Nucleus accumbens (tissue), 56 donors: ENCODE results near the gene MBP.

ENCODE experiments used
- DNase-seq, 56 donors: peaks; one replicate each; lab custom pipeline; 2025; lab: John Stamatoyannopoulos, UW

The MBP gene

DNA sequence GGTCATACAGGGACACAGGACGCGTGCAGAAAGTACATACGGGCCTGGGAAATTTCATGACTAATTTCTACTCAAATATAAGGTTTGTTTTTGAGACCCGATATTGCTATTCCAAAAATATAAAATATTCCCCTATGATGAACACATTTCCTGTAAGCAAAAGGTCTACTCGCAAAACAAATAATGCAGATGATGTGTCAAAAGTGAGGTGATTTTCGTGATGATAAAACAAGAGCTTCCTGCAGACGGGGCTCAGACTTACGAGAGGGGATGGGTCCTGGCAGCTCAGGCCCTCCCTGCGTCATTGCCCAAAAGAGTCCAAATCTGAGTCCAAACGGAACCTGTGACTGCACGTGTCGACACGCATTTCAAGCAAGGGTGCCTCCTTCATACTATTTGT is 62.7 kb downstream of the MBP start:
- DNase-seq = no peak

DNA sequence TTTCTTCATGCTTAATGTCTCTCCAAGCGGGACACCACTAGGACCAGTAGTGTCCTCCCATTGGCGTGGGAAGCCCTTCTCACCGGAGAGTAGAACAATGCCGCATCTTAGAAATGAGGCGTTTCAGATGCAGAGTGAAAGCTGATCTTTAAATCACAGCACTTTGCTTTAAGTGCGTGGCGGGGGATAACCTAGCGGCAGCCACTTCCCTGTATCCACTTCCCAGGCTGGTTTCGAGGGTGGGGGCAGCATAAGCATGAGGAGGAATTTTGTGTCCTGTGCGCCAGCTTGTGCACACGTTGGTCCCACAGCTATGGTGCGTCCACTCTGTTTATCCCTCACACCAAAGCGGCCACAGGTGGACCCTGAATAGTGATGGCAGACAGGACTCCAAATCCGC is 63.1 kb downstream of the MBP start:
- DNase-seq = no peak

DNA sequence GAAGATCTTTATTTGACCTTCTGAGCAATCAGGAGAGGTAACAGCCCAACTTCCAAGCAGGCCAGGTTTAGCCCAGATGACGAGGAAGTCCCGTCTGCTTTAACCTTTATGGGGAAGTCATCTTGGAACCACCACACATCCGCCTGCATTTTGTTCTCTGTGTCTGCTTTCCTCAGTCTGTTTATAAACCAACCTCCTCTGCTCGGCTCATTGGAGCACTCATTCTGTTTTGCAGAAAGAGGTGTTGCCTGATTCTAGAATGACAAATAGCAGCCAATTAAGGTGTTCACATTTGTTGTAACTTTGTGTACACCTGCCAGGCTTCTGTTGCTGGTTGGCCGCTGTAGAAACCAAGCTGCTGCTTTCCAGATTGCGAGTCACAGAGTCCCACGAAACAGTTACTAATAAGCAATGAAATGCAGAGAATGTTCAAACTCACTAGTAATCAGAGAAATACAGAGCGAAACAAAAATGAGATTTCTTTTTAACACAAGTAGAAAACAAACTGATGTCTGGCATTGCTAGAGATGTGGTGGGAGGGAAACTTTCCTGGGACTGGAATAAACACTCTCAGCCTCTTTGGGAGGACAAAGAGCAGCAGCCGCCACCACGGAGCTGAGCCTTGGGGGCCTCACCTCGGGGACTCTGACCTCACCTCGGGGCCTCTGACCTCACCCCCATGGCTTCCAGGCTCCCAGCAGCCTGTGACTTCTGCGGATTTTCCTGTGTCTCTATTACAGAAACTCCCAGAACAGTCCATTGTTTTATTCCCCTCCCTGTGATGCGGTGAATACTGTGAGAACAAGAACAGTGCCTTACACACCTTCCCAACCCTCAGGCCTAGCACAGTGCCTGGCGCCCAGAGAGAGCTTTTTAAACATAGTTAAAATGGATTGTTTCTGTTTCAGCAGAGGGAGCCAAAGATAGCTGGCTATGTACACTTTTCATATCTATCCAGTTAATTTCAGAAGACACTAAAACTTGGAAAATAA is 64.0 kb downstream of the MBP start:
- no peak for DNase-seq

- peak in 2 of 56 donors; percentile 39 to 40 for DNase-seq
Observed at GRCh38 chr18:77067291-77068061, 65.1 kb downstream of the MBP start.

GRCh38 chr18:77066689-77067088 is 65.9 kb downstream of the MBP start:
- DNase-seq = no peak

- DNase-seq = no peak
Observed at GRCh38 chr18:77066101-77066500, 66.5 kb downstream of the MBP start.

DNA sequence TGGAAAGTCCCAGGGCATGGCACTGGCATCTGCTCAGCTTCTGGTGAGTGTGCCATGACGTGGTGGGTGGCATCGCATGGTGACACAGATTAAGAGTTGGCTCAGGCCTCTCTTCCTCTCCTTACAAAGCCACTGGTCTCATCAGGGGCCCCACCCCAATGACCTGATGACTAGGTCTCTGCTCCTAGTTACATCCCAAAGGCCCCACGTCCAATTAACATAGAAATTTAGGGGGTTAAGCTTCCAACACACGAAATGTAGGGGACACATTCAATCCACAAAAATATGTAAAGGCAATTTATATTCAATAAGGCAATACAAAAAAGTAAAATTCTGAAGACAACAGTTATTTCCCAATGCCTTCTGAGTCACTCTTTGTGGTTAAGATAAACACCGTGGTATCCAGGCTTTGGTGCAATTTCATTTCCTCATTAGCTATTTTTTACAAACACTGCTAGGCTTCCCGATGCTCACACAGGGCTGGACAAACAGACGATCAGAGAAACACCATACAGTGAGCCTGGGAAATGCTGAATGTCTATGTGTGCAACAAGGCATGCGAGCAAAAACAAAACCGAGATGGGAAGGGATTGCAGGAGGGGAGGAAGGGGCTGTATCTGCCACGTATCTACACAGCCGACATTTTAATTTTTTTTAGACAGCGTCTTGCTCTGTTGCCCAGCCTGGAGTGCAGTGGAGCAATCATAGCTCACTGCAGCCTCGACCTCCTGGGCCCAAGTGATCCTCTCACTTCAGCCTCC is 67.2 kb downstream of the MBP start:
- DNase-seq = peak in 2 of 56 donors; percentile 18 to 34

- DNase-seq = no peak
Observed at GRCh38 chr18:77063260-77063659, 69.3 kb downstream of the MBP start.

DNA sequence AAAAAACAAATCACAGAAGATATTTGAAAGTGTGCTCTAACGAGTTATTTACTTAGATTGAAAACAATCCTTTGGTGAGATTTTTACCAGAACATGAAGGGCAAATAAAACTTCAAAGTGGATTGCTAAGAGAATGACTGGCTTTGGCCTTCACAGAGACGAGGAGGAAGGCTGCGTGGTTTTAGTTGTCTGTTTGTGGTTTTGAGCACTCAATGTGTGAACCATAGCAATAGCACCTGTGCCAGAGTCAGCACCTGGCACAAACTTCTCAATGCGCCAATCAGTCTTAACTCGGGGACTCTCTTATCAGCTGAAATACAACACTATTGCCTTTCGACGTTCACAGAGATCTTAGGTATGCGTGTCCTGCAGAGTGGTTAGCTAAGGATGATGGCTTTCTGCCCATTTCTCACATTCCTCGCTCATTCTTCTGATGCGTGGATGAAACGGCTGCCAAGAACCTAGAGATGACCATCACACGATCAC is 70.0 kb downstream of the MBP start:
- DNase-seq = no peak

DNA sequence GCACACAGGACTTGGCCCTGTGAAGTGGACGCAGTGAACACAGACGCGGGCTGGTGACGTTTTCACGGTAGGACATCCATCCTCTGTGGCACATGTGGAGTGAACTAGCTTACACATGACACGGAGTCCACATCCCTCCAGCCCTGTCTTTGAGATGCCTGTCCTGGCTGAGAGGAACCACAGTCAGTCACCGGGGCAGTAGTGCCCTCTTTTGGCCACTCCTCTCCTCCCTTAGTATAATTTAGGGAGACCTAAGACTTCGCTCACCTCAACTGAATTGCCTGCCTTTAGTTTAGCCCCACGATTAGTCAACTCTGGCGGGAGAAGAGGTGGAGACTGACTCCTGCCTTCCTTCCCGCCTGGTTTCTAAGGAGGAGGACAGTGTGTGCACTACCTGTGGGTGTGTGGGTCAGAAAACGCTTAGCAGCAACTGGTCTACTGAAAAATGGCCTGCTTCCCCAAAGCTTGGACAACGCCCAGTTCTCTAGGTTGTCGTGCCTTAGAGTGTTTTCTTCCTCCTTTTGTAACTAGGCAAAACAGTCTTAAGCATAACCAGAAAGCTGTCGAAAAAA is 70.6 kb downstream of the MBP start:
- peak in 15 of 56 donors; percentile 14 to 63 (median 36) for DNase-seq

GRCh38 chr18:77061281-77061945 is 71.2 kb downstream of the MBP start:
- no peak for DNase-seq

- DNase-seq = no peak
Observed at GRCh38 chr18:77060151-77060550, 72.4 kb downstream of the MBP start.

DNA sequence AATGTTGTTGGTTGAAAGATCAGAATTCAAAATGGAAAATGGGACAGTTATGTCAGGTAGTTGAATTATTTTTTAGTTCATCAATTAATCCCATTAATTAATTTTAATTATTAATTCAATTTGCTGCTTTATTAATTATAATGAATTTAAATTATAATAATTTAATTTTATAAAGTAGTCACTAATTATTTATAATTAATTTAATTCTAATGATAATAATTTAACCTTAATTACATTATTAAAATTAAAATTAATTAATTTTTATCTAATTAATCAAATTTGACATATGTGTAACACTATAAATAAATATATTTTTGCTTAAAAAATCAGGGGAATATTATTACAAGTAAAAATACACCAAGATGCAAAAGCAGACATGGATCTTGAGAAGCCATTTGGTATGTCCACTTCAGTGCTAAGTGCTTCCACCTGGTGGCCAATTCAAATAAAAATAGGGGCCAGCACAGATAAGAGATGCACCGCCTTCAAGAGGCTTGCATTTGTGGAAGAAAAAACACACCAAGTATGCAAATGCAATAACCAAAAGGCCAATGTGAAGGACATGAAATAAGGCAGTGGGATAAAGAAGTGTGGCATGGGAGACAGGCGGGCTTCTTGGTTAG is 73.2 kb downstream of the MBP start:
- peak in 3 of 56 donors; percentile 14 to 54 (median 18) for DNase-seq

- DNase-seq = peak in 1 of 56 donors; percentile 49
Observed at GRCh38 chr18:77058290-77058835, 74.2 kb downstream of the MBP start.

DNA sequence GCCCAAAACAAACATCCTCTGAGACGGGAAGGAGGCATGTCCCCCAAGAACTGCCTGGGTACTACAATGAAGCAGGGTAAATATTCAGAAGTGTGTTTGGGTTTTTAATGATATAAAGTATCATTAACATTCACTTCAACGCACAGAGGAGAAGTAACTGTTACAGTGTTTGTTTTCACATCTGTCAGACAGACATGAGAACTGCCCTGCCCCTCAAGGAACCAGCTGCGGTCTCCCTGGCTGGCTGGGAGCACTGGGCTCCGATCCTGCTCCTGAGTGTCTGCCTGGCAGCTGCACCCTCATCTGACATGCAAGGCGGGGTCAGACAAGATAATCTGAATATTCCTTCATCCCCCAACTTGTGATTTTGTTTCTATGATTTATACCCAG is 75.6 kb downstream of the MBP start:
- DNase-seq = peak in 11 of 56 donors; percentile 29 to 60 (median 46)

DNA sequence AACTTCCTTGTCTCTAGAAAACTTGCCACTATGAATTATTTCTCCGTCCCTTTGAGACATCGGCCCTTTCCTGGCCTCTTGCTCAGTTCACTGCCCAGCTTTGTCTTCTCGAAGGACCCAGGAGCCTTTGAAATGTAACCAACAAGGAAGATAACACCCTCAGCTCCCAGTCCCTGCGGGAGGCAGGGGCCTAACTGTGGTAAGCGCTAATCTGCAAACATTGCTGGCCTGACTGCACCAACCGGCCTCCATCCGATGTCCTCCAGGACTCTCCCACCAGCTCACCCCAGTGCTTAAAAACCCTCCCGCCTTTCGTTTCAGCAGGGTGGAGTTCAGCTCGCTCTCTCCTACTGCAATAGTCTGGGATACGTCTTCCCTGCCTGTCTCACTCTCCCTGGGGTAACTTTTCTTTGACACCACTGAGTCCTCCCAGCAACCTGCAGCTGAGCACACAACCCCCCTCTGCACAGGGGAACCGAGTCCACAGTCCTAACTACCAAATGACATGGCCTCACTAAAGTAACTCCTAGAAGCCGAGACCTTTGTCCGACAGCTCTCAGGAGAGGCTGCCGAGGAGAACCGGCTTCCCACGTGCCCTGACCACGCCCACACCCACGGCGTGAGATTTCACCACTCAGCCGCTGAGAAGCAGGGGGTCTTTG is 76.1 kb downstream of the MBP start:
- DNase-seq = no peak

DNA sequence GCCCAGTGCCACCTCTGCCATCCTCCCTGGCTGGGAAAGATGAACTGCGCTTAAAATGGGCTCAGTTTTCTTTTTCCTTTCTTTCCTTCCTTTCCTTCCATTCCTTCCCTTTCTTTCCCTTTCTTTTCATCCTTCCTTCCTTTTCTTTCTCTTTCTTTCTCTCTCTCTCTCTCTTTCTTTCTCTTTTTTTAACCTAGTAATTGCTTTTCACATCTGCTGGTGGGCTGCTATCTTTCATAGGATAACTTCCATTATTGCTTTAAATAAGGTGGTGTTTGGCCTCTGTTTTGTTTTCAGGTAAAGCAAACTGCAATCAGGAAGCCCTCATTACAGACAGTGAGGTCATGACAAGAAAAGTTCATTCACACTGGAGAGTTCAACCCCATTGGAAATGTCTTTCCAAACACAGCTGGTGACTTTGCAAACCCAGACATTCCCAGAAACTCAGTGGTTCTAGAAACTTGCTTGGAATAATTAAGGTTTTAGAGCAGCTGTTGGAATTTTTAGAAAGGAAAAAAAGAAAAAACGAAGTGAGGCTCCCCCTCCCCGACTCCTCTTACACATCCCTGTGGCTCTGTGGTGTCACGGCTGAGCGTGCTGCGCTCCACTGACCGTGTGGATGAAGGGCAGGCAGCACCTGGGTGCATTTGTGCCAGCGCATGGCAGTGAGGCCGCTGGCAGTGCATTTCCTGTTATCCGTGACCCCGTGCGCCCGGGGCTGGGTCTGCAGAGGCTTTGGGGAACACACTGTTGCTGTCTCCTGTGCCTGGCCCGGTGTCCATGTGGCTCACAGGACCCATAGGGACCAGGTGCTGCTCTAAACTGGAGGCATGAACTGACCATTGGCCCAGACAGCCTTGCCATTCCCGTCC is 76.9 kb downstream of the MBP start:
- no peak for DNase-seq
